Measurements from ENCODE around the gene UBE2I. TPM values are rescaled to one million over a fixed set of nuclear protein-coding genes. Genes with fewer than 3 reads are reported as not detected.

Gene UBE2I
- total RNA-seq, 1 experiment from 2014 or later = 229 TPM

GRCh38 chr16:1362807-1363206 is 53.4 kb downstream of the UBE2I start (continued):
- TF ChIP-seq IRF1 (CRISPR knock-in tag; IDR thresholded peaks at IDR 0.05) = no peak
- TF ChIP-seq PREB (CRISPR knock-in tag; IDR thresholded peaks at IDR 0.05; ENCODE audit: borderline replicate concordance) = no peak
- TF ChIP-seq PRDM15 (CRISPR knock-in tag; IDR thresholded peaks at IDR 0.05) = no peak
- no peak for TF ChIP-seq ZSCAN18 (CRISPR knock-in tag; IDR thresholded peaks at IDR 0.05)
- no peak for TF ChIP-seq MYBL2 (CRISPR knock-in tag; IDR thresholded peaks at IDR 0.05)

GRCh38 chr16:1363501-1364041 is 54.1 kb downstream of the UBE2I start:
- Mint-ChIP-seq H3K36me3 (peaks cover 15% of the 10 kb centered on the region), H3K27me3 (ENCODE audit: low read depth) (no peaks in the 10 kb centered on the region), H3K4me1 (no peaks in the 10 kb centered on the region), H3K9me3 (no peaks in the 10 kb centered on the region), H3K27ac (peak overlapping the region; percentile 92; the same call in 1 of the 2 replicates), H3K4me3 (no peak overlapping the region)
- ATAC-seq = peak; percentile 94
- DNase-seq (ENCODE audit: low spot score) = peak; percentile 79
- TF ChIP-seq FOXP4 (CRISPR knock-in tag; IDR thresholded peaks at IDR 0.05) (0 out of 2 replicates have a peak, but pooled peaks have one; percentile 35), ATF3 (CRISPR knock-in tag; conservative IDR thresholded peaks at IDR 0.05) (no peak), ZNF121 (CRISPR knock-in tag; IDR thresholded peaks at IDR 0.05) (peak; percentile 49; the same call in 1 of the 2 replicates), SP1 (CRISPR knock-in tag; conservative IDR thresholded peaks at IDR 0.05) (no peak), CTCF (IDR thresholded peaks at IDR 0.05) (peak; percentile 77), EMX1 (CRISPR knock-in tag; IDR thresholded peaks at IDR 0.05) (no peak), ZNF317 (CRISPR knock-in tag; IDR thresholded peaks at IDR 0.05; ENCODE audit: borderline replicate concordance, low read depth) (no peak), ZMAT4 (CRISPR knock-in tag; IDR thresholded peaks at IDR 0.05) (no peak), STAT6 (CRISPR knock-in tag; conservative IDR thresholded peaks at IDR 0.05; ENCODE audit: low read depth) (no peak)
- POLR2A ChIA-PET = interaction anchor here (0.6 kb wide), 2 partner anchors 77 to 131 kb away, joined by 3 read pairs; no protein-coding TSS in a partner anchor
- CTCF ChIA-PET = interaction anchor here (0.6 to 3.8 kb wide), 26 partner anchors 8 to 342 kb away, joined by 3 to 31 read pairs (median 4); partner anchors contain the start of genes MAPK8IP3, UNKL and UQCC4

Measured in WTC11 (cell line).